H7 (cell line): Measurements from ENCODE around the gene BLTP3A. TPM values are rescaled to one million over a fixed set of nuclear protein-coding genes. Genes with fewer than 3 reads are reported as not detected.
"Not testable (repeated sequence)": the region's sequence is repeated elsewhere in the genome, so short reads cannot be mapped to it uniquely, and the experiment has no call there.

ENCODE experiments used
- DNase-seq: peaks from one replicate; pipeline ENCODE4 v3.0.0; 2012
- H3K27me3 ChIP-seq: 2 replicates; pipeline ENCODE4 v1.6.0; 2011; ENCODE audit warnings: mild to moderate bottlenecking, low read length; ENCODE audit not compliant: control insufficient read depth, insufficient read depth
- H3K36me3 ChIP-seq: replicated peaks from 2 replicates; pipeline ENCODE4 v1.5.1; 2011; ENCODE audit warnings: low read length; ENCODE audit not compliant: control insufficient read depth, insufficient read depth
- H3K4me3 ChIP-seq: 2 replicates; pipeline ENCODE4 v1.5.1; 2011; ENCODE audit warnings: low read depth, mild to moderate bottlenecking, control low read depth, low read length, moderate library complexity; ENCODE audit not compliant: insufficient read depth
- total RNA-seq: library from RNA; depleted of rRNA; stranded (reverse); fragments of >200 nt; shearing (Covaris generic); gene quantifications from 2 replicates; pipeline ENCODE4 v1.2.3, GENCODE V29; 2014; rRNA removed

Gene BLTP3A, protein sequence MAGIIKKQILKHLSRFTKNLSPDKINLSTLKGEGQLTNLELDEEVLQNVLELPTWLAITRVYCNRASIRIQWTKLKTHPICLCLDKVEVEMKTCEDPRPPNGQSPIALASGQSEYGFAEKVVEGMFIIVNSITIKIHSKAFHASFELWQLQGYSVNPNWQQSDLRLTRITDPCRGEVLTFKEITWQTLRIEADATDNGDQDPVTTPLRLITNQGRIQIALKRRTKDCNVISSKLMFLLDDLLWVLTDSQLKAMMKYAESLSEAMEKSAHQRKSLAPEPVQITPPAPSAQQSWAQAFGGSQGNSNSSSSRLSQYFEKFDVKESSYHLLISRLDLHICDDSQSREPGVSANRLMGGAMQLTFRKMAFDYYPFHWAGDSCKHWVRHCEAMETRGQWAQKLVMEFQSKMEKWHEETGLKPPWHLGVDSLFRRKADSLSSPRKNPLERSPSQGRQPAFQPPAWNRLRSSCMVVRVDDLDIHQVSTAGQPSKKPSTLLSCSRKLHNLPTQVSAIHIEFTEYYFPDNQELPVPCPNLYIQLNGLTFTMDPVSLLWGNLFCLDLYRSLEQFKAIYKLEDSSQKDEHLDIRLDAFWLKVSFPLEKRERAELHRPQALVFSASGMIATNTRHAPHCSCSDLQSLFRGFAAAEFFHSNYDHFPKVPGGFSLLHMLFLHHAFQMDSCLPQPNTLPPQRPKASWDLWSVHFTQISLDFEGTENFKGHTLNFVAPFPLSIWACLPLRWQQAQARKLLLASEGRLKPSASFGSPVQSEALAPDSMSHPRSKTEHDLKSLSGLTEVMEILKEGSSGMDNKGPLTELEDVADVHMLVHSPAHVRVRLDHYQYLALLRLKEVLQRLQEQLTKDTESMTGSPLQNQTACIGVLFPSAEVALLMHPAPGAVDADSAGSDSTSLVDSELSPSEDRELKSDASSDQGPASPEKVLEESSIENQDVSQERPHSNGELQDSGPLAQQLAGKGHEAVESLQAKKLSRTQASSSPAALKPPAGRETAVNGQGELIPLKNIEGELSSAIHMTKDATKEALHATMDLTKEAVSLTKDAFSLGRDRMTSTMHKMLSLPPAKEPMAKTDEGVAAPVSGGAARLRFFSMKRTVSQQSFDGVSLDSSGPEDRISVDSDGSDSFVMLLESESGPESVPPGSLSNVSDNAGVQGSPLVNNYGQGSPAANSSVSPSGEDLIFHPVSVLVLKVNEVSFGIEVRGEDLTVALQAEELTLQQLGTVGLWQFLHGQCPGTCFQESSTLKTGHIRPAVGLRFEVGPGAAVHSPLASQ (N-terminal part only)
- 11.3 and 12.9 TPM in 2 replicates for total RNA-seq

DNA sequence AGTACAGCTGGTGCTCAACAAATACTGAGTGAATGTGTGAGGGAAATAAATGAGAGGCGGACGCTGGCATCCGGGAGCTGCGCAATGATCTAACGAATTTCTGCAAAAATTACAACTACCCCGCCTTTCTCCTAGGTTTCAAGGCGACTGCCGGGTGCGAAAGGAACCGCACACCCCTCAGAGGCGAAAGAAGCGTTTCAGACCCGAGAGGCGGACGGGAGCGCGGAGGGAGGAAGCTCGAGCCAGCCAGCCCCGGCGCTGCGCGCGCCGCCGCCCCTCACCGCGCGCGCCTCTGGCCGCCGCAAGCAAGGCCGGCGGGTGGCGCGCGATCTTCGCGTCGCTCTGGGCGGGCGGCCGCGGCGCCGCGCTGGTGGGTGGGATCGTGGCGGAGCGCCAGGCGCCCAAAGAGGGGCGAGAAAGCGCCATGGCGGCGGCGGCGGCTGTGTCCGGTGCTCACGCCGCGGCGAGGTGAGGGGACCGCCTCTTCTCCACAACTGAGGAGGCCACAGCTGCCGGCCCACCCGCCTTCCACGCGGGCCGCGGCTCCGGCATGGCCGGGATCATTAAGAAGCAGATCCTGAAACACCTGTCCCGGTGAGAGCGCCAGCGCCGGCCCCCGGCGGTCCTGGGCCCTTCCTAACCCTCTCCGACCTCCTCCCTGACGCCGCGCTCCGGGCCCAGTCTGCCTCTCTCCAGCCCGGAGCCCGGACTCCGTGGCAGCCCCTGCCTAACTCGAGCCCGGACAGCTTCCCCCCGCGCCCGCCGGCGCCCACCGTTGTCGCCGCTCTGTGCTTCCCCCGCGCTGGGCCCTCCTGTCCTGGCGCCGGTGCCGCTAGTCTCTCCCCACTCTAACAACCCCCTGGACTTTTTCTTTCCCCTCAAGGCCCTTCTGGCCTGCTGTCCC is at the start of gene BLTP3A:
Gene BLTP3A (plus strand): TSS at position 383 of the 904 bp plus-strand sequence. CDS start 168 bp downstream, at position 551.
- H3K27me3 ChIP-seq: no peaks in the 10 kb centered on the region
- no peaks in the 10 kb centered on the region for H3K36me3 ChIP-seq
- peak within 1 kb of the TSS; percentile 94 for H3K4me3 ChIP-seq
- DNase-seq: peak; percentile 95

DNA sequence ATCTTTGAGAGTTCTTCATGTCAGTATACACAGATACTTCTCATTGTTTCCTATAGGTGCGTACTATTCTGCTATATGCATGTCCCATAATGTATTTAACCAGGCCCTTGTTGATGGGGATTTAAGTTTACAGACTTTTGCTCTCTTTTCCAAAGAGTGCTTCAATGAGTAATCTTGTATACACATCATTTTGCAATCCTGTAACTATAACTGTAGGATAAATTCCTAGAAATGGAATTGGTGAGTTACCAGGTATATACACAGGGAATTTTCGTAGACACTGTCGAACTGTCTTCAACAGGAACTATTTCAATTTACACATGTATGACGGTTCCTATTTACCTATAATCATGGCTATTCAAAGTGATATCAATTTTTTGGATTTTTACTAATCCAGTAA is 49.8 kb upstream of the BLTP3A start:
- Histone ChIP-seq H3K27me3 (no peaks in the 10 kb centered on the region), H3K36me3 (no peaks in the 10 kb centered on the region), H3K4me3 (no peak overlapping the region)
- DNase-seq: no peak

DNA sequence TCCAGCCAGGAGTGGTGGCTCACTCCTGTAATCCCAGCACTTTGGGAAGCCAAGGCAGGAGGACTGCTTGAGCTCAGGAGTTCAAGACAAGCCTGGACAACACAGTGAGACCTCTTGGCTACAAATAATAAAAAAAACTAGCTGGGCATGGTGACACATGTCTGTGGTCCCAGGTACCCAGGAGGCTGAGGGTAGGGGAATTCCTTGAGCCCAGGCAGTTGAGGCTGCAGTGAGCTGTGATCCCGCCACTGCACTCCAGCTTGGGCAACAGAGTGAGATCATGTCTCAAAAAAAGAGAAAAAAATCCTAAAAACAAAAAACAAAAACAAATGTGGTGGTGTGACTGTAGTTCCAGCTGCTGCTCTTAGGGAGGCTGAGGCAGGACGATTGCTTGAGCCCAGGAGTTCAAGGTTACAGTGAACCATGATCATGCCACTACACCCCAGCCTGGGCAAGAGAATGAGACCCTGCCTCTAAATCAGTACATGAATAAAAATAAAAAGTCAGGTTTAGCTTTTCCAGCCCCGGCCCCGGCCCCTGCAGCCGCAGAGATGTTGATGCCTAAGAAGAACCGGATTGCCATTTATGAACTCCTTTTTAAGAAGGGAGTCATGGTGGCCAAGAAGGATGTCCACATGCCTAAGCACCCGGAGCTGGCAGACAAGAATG is 48.1 kb upstream of the BLTP3A start:
- H3K27me3 ChIP-seq: no peaks in the 10 kb centered on the region
- no peaks in the 10 kb centered on the region for H3K36me3 ChIP-seq
- DNase-seq: no peak
- H3K4me3 ChIP-seq: no peak overlapping the region

DNA sequence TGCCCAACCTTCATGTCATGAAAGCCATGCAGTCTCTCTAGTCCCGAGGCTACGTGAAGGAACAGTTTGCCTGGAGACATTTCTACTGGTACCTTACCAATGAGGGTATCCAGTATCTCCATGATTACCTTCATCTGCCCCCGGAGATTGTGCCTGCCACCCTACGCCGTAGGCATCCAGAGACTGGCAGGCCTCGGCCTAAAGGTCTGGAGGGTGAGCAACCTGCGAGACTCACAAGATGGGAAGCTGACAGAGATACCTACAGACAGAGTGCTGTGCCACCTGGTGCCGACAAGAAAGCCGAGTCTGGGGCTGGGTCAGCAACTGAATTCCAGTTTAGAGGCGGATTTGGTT is 47.6 kb upstream of the BLTP3A start:
- not testable (repeated sequence) for H3K4me3 ChIP-seq, H3K27me3 ChIP-seq, DNase-seq, H3K36me3 ChIP-seq

DNA sequence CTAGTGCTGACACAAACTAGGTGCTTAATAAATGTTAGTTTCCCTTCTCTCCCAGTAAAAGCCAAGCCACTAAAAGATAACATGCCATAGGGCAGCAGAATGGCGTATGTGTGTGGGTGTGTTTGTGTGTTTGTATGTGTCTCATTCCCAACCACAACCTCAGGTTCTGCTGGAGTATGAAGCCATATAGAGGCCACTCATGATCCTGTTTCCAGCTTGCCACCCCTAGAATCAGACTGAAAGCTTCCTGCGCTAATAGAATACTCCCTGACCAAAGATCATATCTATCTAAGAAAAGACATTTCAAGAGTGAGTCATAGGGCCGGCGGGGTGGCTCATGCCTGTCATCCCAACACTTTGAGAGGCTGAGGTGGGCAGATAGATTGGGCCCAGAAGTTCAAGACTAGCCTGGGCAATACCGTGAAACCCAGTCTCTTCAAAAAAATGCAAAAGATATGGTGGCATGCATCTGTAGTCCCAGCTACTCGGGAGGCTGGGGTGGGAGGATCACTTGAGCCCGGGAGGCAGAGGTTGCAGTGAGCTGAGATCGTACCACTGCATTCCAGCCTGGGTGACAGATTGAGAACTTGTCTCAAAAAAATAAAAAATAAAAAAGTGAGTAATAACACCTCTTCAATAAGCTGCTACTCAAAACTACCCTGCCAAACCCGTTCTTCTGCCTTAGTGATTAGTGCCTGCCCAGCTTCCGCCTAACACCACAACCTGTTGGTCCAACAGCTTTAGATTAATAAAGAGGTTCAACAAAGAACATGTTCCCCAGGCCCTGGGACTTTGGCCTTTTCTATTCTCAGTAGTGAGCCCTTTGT is 46.4 kb upstream of the BLTP3A start:
- no peak for DNase-seq
- Histone ChIP-seq H3K4me3 (no peak overlapping the region), H3K27me3 (no peaks in the 10 kb centered on the region)

DNA sequence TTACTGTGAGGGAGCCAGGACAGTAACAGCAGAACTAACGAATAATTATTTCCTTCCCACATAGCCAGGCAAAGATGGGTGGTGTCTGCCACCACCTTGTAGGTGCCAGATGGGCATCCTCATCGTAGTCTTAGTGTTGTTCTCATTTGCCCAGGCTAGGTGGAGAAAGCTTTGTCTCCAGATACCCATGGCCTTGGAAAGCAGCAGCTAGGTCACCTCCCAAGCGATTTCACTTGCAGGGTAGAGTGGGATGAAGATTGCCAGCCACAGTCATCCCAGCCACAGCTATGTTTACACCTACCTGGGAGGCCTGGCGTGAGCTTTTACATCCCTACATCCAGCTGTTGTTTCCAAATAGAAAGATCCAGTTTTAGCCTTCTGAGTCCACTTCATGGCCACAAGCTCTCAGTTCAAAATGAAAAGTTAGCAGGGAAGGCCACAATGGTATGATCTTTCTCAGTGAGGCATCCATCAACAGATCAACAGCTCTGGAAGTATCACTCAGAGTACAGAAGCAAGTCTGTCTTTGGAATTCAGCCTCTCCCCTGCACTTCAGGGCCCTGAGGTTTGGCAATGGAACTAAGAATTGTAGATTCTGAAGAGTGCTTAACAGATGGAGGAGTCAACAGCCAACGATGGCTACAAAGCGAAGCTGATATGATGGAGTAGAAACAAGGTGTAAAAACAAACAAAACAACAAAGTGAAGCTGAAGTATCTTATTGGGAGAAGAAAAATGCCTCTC is 45.6 kb upstream of the BLTP3A start:
- H3K4me3 ChIP-seq: no peak overlapping the region
- DNase-seq: no peak
- H3K27me3 ChIP-seq: no peaks in the 10 kb centered on the region
- H3K36me3 ChIP-seq: no peaks in the 10 kb centered on the region

More for the DNA sequence above, 46.4 kb upstream of the BLTP3A start:
- no peaks in the 10 kb centered on the region for H3K36me3 ChIP-seq

DNA sequence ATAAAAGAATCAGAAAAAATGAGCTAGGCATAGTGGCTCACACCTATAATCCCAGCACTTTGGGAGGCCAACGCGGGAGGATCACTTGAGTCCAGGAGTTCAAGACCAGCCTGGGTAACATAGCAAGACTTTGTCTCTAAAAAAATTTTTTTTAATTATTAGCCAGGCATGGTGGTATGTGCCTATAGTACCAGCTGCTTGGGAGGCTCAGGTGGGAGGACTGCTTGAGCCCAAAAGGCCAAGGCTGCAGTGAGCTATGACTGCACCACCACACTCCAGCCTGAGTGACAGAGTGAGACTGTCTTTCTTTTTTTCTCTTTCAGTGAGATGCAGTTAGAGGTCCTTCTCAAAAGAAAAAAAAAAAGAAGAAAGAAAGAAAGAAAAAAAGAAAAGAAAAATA is 43.1 kb upstream of the BLTP3A start:
- H3K27me3 ChIP-seq: no peaks in the 10 kb centered on the region
- no peaks in the 10 kb centered on the region for H3K36me3 ChIP-seq
- H3K4me3 ChIP-seq: no peak overlapping the region
- no peak for DNase-seq

DNA sequence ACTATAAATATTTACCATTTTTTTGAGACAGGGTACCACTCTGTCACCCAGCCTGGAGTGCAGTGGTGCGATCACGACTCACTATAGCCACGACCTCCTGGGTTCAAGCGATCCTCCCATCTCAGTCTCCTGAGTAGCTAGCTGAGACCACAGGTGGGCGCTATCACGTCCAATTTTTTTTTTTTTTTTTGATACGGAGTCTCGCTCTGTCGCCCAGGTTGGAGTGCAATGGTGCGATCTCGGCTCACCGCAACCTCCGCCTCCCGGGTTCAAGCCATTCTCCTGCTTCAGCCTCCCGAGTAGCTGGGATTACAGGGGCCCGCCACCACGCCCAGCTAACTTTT is 35.4 kb upstream of the BLTP3A start:
- H3K27me3 ChIP-seq, H3K36me3 ChIP-seq, DNase-seq: not testable (repeated sequence)
- H3K4me3 ChIP-seq: peak overlapping the region; percentile 87

DNA sequence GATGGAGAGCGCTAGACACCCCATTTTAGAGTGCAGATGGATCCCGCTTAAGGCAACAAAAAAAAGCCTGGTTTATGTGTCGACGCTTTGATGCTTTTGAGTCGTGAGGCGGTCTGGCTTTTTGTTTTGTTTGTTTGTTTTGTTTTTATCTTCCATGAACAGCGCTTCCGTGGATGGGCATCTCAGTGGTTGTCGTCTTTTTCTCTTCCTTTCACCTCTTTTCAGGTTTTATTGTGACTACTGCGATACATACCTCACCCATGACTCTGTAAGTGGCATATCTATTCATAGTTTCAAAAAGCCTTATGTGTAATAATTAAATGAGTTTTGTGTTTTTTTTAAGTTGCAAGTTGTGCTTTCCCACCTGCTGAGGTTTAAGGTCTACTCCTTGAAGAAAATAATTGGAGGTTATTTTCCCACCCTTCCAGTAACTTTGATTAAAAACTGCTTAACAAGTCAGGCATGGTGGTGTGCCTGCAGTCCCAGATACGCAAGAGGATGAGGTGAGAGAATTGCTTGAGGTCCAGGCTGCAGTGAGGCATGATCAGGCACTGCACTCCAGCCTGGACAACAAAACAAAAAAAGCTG is 34.1 kb upstream of the BLTP3A start:
- Histone ChIP-seq H3K27me3 (no peaks in the 10 kb centered on the region), H3K4me3 (peak overlapping the region; percentile 87), H3K36me3 (peaks cover 3% of the 10 kb centered on the region)
- no peak for DNase-seq

DNA sequence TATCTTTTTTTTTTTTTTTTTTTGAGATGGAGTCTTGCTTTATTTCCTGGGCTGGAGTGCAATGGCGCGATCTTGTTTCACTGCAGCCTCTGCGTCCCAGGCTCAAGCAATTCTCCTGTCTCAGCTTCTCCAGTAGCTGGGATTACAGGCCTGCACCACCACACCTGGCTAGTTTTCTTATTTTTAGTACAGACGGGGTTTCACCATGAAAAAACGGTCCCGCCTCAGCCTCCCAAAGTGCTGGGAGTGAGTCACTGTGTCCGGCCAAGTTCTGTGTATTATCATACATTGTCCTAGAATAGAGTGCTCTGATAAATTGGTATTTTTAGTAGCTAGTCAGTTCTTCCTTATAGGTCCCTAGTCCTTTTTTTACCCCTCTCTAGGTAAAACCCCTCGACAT is 31.8 kb upstream of the BLTP3A start:
- H3K27me3 ChIP-seq: no peaks in the 10 kb centered on the region
- DNase-seq: no peak
- H3K36me3 ChIP-seq: peaks cover 9% of the 10 kb centered on the region
- no peak overlapping the region for H3K4me3 ChIP-seq

DNA sequence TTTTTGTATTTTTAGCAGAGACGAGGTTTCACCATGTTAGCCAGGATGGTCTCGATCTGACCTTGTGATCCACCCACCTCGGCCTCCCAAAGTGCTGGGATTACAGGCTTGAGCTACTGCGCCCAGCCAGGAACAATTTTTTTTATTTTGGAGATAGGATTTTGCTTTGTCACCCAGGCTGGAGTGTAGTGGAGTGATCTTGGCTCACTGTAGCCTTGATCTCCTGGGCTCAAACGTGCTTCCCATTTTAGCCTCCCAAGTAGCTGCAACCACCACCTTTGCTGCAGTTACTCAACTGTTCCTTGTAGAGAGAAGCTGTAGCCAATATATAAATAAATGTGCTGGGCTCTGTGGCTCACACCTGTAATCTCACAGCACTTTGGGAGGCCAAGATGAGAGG is 30.2 kb upstream of the BLTP3A start:
- not testable (repeated sequence) for H3K4me3 ChIP-seq, H3K27me3 ChIP-seq, DNase-seq
- H3K36me3 ChIP-seq: peaks cover 12% of the 10 kb centered on the region

DNA sequence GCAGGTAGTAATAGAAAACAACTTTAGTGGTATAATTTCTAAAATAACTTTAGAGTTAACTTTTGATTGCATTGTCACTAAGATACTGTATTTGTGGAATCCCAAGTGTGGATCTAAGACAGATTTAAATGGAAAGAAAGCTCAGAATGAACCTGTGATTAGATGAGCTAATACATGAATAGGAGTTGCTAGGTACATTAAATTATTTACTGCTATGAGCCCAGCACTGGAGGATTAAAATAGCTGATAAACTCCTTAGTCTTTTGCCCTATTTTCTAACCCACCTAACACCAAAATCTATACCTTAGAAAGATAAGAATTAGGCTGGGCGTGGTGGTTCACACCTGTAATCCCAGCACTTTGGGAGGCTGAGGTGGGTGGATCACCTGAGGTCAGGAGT is 23.7 kb upstream of the BLTP3A start:
- peaks cover 19% of the 10 kb centered on the region for H3K36me3 ChIP-seq

More for the DNA sequence above, 23.7 kb upstream of the BLTP3A start:
- H3K27me3 ChIP-seq: no peaks in the 10 kb centered on the region
- DNase-seq: no peak
- no peak overlapping the region for H3K4me3 ChIP-seq
